GM21381 (cell line): ENCODE data around the gene RIPOR1.

ENCODE experiments used
- ATAC-seq: cut with Tn5 transposase; IDR thresholded peaks from one replicate; pipeline ENCODE4 v1.9.1; 2021; ENCODE audit warnings: mild to moderate bottlenecking, moderate library complexity; ENCODE audit not compliant: unreplicated experiment

The RIPOR1 gene

GRCh38 chr16:67539271-67539670 is 10.6 kb downstream of the RIPOR1 start:
- no peak for ATAC-seq

- no peak for ATAC-seq
Measured at GRCh38 chr16:67539691-67540635, 11.3 kb downstream of the RIPOR1 start.

GRCh38 chr16:67540756-67541155 is 12.1 kb downstream of the RIPOR1 start:
- no peak for ATAC-seq

- ATAC-seq, result no peak
Measured at GRCh38 chr16:67541391-67542263, 13.0 kb downstream of the RIPOR1 start.

GRCh38 chr16:67542464-67542863 is 13.8 kb downstream of the RIPOR1 start:
- ATAC-seq, result peak; percentile 41

- no peak for ATAC-seq
Measured at GRCh38 chr16:67543036-67543435, 14.4 kb downstream of the RIPOR1 start.

GRCh38 chr16:67543582-67543981 is 15.0 kb downstream of the RIPOR1 start:
- no peak for ATAC-seq

- ATAC-seq, result no peak
Measured at GRCh38 chr16:67544329-67544841, 15.8 kb downstream of the RIPOR1 start.

GRCh38 chr16:67544844-67545664 is 16.4 kb downstream of the RIPOR1 start:
- no peak for ATAC-seq

- ATAC-seq, result no peak
Measured at GRCh38 chr16:67545665-67546024, 17.0 kb downstream of the RIPOR1 start.

GRCh38 chr16:67546091-67546501 is 17.5 kb downstream of the RIPOR1 start:
- ATAC-seq, result no peak

GRCh38 chr16:67546761-67547422 is 18.3 kb downstream of the RIPOR1 start:
- no peak for ATAC-seq

- no peak for ATAC-seq
Measured at GRCh38 chr16:67547423-67548264, 19.0 kb downstream of the RIPOR1 start.

GRCh38 chr16:67548265-67549126 is 19.9 kb downstream of the RIPOR1 start:
- no peak for ATAC-seq

- no peak for ATAC-seq
Measured at GRCh38 chr16:67549240-67549639, 20.6 kb downstream of the RIPOR1 start.

GRCh38 chr16:67549936-67550335 is 21.3 kb downstream of the RIPOR1 start:
- no peak for ATAC-seq

- ATAC-seq, result no peak
Measured at GRCh38 chr16:67551091-67551490, 22.5 kb downstream of the RIPOR1 start.

- no peak for ATAC-seq
Measured at GRCh38 chr16:67551972-67552371, 23.3 kb downstream of the RIPOR1 start.
